ENCODE measurements around the gene LNPEP. TPM values are rescaled to one million over a fixed set of nuclear protein-coding genes. Genes with fewer than 3 reads are reported as not detected.
A peak's percentile ranks its signal among the peaks of the same experiment; 100 is the strongest.

Gene LNPEP
- total RNA-seq, 1 donor from 2014 or later, result 26.6 TPM

- no peak for DNase-seq (ENCODE audit: low read depth in 2 of 2)
Measured at GRCh38 chr5:96957254-96958049, 21.6 kb downstream of the LNPEP start.

GRCh38 chr5:96958977-96959376, 23.1 kb downstream of the LNPEP start:
- no peak for DNase-seq (ENCODE audit: low read depth in 2 of 2)

GRCh38 chr5:96961053-96961452, 25.2 kb downstream of the LNPEP start:
- peak; percentile 43 to 46 for DNase-seq (ENCODE audit: low read depth in 2 of 2)

GRCh38 chr5:96962540-96962991, 26.7 kb downstream of the LNPEP start:
- DNase-seq (ENCODE audit: low read depth in 2 of 2), result peak in 1 of 2 donors; percentile 14

GRCh38 chr5:96963267-96963666, 27.4 kb downstream of the LNPEP start:
- peak; percentile 72 to 92 for DNase-seq (ENCODE audit: low read depth in 2 of 2)

- DNase-seq (ENCODE audit: low read depth in 2 of 2), result no peak
Measured at GRCh38 chr5:96966801-96967200, 30.9 kb downstream of the LNPEP start.

- DNase-seq (ENCODE audit: low read depth in 2 of 2), result peak in 1 of 2 donors; percentile 17
Measured at GRCh38 chr5:96967400-96967799, 31.5 kb downstream of the LNPEP start.

- peak; percentile 82 to 84 for DNase-seq (ENCODE audit: low read depth in 2 of 2)
Measured at GRCh38 chr5:96968074-96968473, 32.2 kb downstream of the LNPEP start.

- peak; percentile 23 for DNase-seq (ENCODE audit: low read depth in 2 of 2)
Measured at GRCh38 chr5:96968614-96969013, 32.7 kb downstream of the LNPEP start.

- DNase-seq (ENCODE audit: low read depth in 2 of 2), result no peak
Measured at GRCh38 chr5:96969366-96969765, 33.5 kb downstream of the LNPEP start.

GRCh38 chr5:96972599-96973334, 36.9 kb downstream of the LNPEP start:
- DNase-seq (ENCODE audit: low read depth in 2 of 2), result no peak

- no peak for DNase-seq (ENCODE audit: low read depth in 2 of 2)
Measured at GRCh38 chr5:96973532-96974401, 37.9 kb downstream of the LNPEP start.

GRCh38 chr5:96975656-96976055, 39.8 kb downstream of the LNPEP start:
- peak in 1 of 2 donors; percentile 10 for DNase-seq (ENCODE audit: low read depth in 2 of 2)

- no peak for DNase-seq (ENCODE audit: low read depth in 2 of 2)
Measured at GRCh38 chr5:96977228-96977627, 41.3 kb downstream of the LNPEP start.

GRCh38 chr5:96978812-96979449, 43.1 kb downstream of the LNPEP start:
- DNase-seq (ENCODE audit: low read depth in 2 of 2), result no peak

- DNase-seq (ENCODE audit: low read depth in 2 of 2), result peak; percentile 11 to 19
Measured at GRCh38 chr5:96984506-96985192, 48.8 kb downstream of the LNPEP start.

GRCh38 chr5:96986450-96986849, 50.6 kb downstream of the LNPEP start:
- DNase-seq (ENCODE audit: low read depth in 2 of 2), result no peak

GRCh38 chr5:96990102-96990501, 54.2 kb downstream of the LNPEP start:
- no peak for DNase-seq (ENCODE audit: low read depth in 2 of 2)

GRCh38 chr5:96991708-96992107, 55.8 kb downstream of the LNPEP start:
- DNase-seq (ENCODE audit: low read depth in 2 of 2), result no peak

GRCh38 chr5:96993760-96994159, 57.9 kb downstream of the LNPEP start:
- DNase-seq (ENCODE audit: low read depth in 2 of 2), result no peak

- no peak for DNase-seq (ENCODE audit: low read depth in 2 of 2)
Measured at GRCh38 chr5:96994493-96994892, 58.6 kb downstream of the LNPEP start.
